SK-N-SH (cell line): ENCODE data around the gene TRDMT1. TPM values are rescaled to one million over a fixed set of nuclear protein-coding genes. Genes with fewer than 3 reads are reported as not detected.

ENCODE experiments used
- CTCF ChIA-PET: fragments of 300-600, 350-600 bp; formaldehyde crosslinking; extraction: SDS; loops from one replicate; lab custom pipeline; 2021; lab: Yijun Ruan, JAX
- POLR2A ChIA-PET: fragments of 350-600 bp; sonication (Branson Sonifier 250); formaldehyde crosslinking; extraction: SDS; loops from one replicate; lab custom pipeline; 2020; ENCODE audit warnings: antibody characterized with exemption, inconsistent platforms; lab: Yijun Ruan, JAX
- DNase-seq: peaks from one replicate; pipeline ENCODE4 v3.0.0; 2012
- H2AFZ ChIP-seq: fragments of 200-600 bp; sonication (generic); 2 replicates; pipeline ENCODE4 v1.8.1; 2016; ENCODE audit warnings: antibody characterized with exemption, mild to moderate bottlenecking, low read depth
- H3F3A ChIP-seq: fragments of 200-600 bp; sonication (generic); replicated peaks from 2 replicates; pipeline ENCODE3; 2016; ENCODE audit warnings: antibody characterized with exemption, mild to moderate bottlenecking; ENCODE audit not compliant: insufficient read depth
- H3K27ac ChIP-seq, 2 experiments: fragments of 200-500 bp in 1 of 2; fragments of 200-600 bp in 1 of 2; sonication (Bioruptor generic) in 1 of 2; sonication (generic), shearing (Covaris generic) in 1 of 2; 2 replicates each; pipeline versions ENCODE4 v1.5.1 to v1.6.1; 2014 to 2016; ENCODE audit warnings: low read depth in 2 of 2, inconsistent platforms in 1 of 2, low read length in 1 of 2, mild to moderate bottlenecking in 1 of 2, mixed read lengths in 1 of 2
- H3K27me3 ChIP-seq: fragments of 200-600 bp; sonication (generic), shearing (Covaris generic); 2 replicates; pipeline ENCODE4 v1.6.1; 2016; ENCODE audit warnings: mixed run types; ENCODE audit not compliant: insufficient read depth
- H3K36me3 ChIP-seq, 2 experiments: fragments of 200-500 bp in 1 of 2; fragments of 200-600 bp in 1 of 2; sonication (Bioruptor generic) in 1 of 2; sonication (generic) in 1 of 2; replicated peaks in 1 of 2; 2 replicates each; pipeline versions ENCODE3 to v1.5.1; 2014 to 2016; ENCODE audit warnings: low read length in 1 of 2, mild to moderate bottlenecking in 1 of 2; ENCODE audit not compliant: insufficient read depth in 2 of 2, control insufficient read depth in 1 of 2
- H3K4me1 ChIP-seq, 2 experiments: fragments of 200-500 bp in 1 of 2; fragments of 200-600 bp in 1 of 2; sonication (Bioruptor generic) in 1 of 2; sonication (generic), shearing (Covaris generic) in 1 of 2; 2 replicates each; pipeline versions ENCODE4 v1.5.1 to v1.6.1; 2014 to 2016; ENCODE audit warnings: low read depth in 1 of 2, low read length in 1 of 2, mixed run types in 1 of 2; ENCODE audit not compliant: insufficient read depth in 2 of 2, control insufficient read depth in 1 of 2
- H3K4me2 ChIP-seq: fragments of 200-600 bp; sonication (generic), shearing (Covaris generic); 2 replicates; pipeline ENCODE4 v1.6.1; 2017; ENCODE audit warnings: mixed run types
- H3K4me3 ChIP-seq, 2 experiments: fragments of 200-500 bp in 1 of 2; fragments of 200-600 bp in 1 of 2; sonication (Bioruptor generic) in 1 of 2; sonication (generic), shearing (Covaris generic) in 1 of 2; 2 replicates each; pipeline versions ENCODE4 v1.5.1 to v1.8.1; 2014 to 2016; ENCODE audit warnings: low read depth in 2 of 2, inconsistent platforms in 1 of 2, low read length in 1 of 2, mild to moderate bottlenecking in 1 of 2, mixed read lengths in 1 of 2, moderate library complexity in 1 of 2
- H3K79me2 ChIP-seq: fragments of 200-600 bp; sonication (generic); 2 replicates; pipeline ENCODE4 v1.8.1; 2017; ENCODE audit warnings: mild to moderate bottlenecking; ENCODE audit not compliant: insufficient read depth
- H3K9ac ChIP-seq: fragments of 200-600 bp; sonication (generic); 2 replicates; pipeline ENCODE4 v1.6.1; 2017; ENCODE audit warnings: mixed run types
- H3K9me2 ChIP-seq: fragments of 200-600 bp; sonication (generic); 2 replicates; pipeline ENCODE4 v1.6.1; 2017; ENCODE audit warnings: mixed run types
- H3K9me3 ChIP-seq: fragments of 200-600 bp; sonication (generic); 2 replicates; pipeline ENCODE4 v1.6.1; 2017; ENCODE audit warnings: mixed run types, mild to moderate bottlenecking, moderate library complexity
- H4K20me1 ChIP-seq: fragments of 200-600 bp; sonication (generic); 2 replicates; pipeline ENCODE4 v1.6.1; 2017; ENCODE audit warnings: mild to moderate bottlenecking, mixed run types; ENCODE audit not compliant: insufficient read depth
- CHD2 ChIP-seq: fragments of 150-350 bp; IDR thresholded peaks from 2 replicates; pipeline ENCODE4 v1.6.1; 2018; ENCODE audit warnings: low read length; ENCODE audit not compliant: partially characterized antibody
- FOXJ3 ChIP-seq: sonication (generic); formaldehyde crosslinking; IDR thresholded peaks from 2 replicates; pipeline ENCODE4 v1.5.1; 2020; ENCODE audit warnings: mild to moderate bottlenecking, missing genetic modification reagents
- FOXM1 ChIP-seq: IDR thresholded peaks from 2 replicates; pipeline ENCODE4 v1.4.0; 2012; ENCODE audit warnings: low read depth, mild to moderate bottlenecking
- NFIC ChIP-seq: IDR thresholded peaks from 2 replicates; pipeline ENCODE4 v1.4.0; 2012; ENCODE audit warnings: borderline replicate concordance
- POLR2AphosphoS5 ChIP-seq: IDR thresholded peaks from 2 replicates; pipeline ENCODE4 v1.6.1; 2012; ENCODE audit warnings: low read depth, low read length
- TEAD4 ChIP-seq: IDR thresholded peaks from 2 replicates; pipeline ENCODE4 v1.4.0; 2012; ENCODE audit warnings: mild to moderate bottlenecking, borderline replicate concordance; ENCODE audit not compliant: insufficient read depth
- YY1 ChIP-seq: IDR thresholded peaks from 2 replicates; pipeline ENCODE4 v1.4.0; 2012; ENCODE audit warnings: low read depth, mild to moderate bottlenecking
- WGBS: methylation state at CpG from one replicate; pipeline ENCODE4 v1.1.6; 2017; ENCODE audit warnings: low lambda C conversion rate; 5-methylcytosine and 5-hydroxymethylcytosine counted together
- polyA plus RNA-seq, 3 experiments: library from polyadenylated mRNA; depleted of rRNA; stranded (reverse); fragments of >200 nt; gene quantifications; 2 replicates each; pipeline ENCODE4 v1.2.3, GENCODE V29; 2012
- TF ChIP-seq, protein P1 (sequence below): fragments of 150-350 bp; IDR thresholded peaks from 2 replicates; pipeline ENCODE4 v1.6.1; 2016; ENCODE audit warnings: mild to moderate bottlenecking, low read depth, low read length
- TF ChIP-seq, protein P2 (sequence below): fragments of 200-600 bp; sonication (generic); IDR thresholded peaks from 2 replicates; pipeline ENCODE4 v1.6.1; 2017; ENCODE audit warnings: antibody characterized with exemption, mild to moderate bottlenecking, moderate library complexity
- TF ChIP-seq, protein P3 (sequence below): IDR thresholded peaks from 2 replicates; pipeline ENCODE4 v1.6.1; 2012; ENCODE audit warnings: mild to moderate bottlenecking, low read depth, low read length, moderate library complexity
- TF ChIP-seq, protein P4 (sequence below): IDR thresholded peaks from 2 replicates; pipeline ENCODE4 v1.4.0; 2012; ENCODE audit warnings: low read depth, borderline replicate concordance
- TF ChIP-seq, protein P5 (sequence below): fragments of 150-350 bp; IDR thresholded peaks from 2 replicates; pipeline ENCODE4 v1.6.1; 2017; ENCODE audit warnings: antibody characterized with exemption, low read length, low read depth, borderline replicate concordance

TRDMT1 gene
- polyA plus RNA-seq, 1 of the 3 experiments (the other 2 are of a cell fraction), result 3.1 TPM

DNA sequence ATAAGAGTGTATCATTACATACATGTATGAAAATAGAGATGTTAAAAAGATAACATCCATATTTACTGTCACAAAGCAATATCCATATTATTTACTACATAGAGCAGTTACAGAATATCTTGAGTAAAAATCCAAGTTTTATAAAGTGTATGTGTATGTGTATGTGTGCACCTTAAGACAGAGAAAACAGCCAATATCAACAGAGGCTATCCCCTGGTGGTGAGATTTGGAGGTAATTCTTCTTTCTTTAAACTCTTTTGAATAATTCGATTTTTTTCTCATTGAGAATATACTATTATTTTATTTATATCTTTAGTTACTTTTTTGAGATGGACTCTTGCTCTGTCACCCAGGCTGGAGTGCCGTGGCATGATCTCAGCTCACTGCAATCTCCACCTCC lies 18.4 kb downstream of the TRDMT1 start:
- no peaks in the 10 kb centered on the region for H3K27me3 ChIP-seq
- ChIA-PET CTCF (no interaction called here), POLR2A (no interaction called here)
- no peaks in the 10 kb centered on the region for H3K9me2 ChIP-seq
- H3F3A ChIP-seq, result peaks cover 9% of the 10 kb centered on the region
- H3K36me3 ChIP-seq, result peaks cover 0 to 4% of the 10 kb centered on the region in 2 experiments
- H2AFZ ChIP-seq, result no peak overlapping the region
- H3K27ac ChIP-seq, result no peak overlapping the region
- no peak for TF ChIP-seq POLR2AphosphoS5
- TF ChIP-seq, protein P1, sequence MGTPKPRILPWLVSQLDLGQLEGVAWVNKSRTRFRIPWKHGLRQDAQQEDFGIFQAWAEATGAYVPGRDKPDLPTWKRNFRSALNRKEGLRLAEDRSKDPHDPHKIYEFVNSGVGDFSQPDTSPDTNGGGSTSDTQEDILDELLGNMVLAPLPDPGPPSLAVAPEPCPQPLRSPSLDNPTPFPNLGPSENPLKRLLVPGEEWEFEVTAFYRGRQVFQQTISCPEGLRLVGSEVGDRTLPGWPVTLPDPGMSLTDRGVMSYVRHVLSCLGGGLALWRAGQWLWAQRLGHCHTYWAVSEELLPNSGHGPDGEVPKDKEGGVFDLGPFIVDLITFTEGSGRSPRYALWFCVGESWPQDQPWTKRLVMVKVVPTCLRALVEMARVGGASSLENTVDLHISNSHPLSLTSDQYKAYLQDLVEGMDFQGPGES, result no peak
- TF ChIP-seq, protein P2, sequence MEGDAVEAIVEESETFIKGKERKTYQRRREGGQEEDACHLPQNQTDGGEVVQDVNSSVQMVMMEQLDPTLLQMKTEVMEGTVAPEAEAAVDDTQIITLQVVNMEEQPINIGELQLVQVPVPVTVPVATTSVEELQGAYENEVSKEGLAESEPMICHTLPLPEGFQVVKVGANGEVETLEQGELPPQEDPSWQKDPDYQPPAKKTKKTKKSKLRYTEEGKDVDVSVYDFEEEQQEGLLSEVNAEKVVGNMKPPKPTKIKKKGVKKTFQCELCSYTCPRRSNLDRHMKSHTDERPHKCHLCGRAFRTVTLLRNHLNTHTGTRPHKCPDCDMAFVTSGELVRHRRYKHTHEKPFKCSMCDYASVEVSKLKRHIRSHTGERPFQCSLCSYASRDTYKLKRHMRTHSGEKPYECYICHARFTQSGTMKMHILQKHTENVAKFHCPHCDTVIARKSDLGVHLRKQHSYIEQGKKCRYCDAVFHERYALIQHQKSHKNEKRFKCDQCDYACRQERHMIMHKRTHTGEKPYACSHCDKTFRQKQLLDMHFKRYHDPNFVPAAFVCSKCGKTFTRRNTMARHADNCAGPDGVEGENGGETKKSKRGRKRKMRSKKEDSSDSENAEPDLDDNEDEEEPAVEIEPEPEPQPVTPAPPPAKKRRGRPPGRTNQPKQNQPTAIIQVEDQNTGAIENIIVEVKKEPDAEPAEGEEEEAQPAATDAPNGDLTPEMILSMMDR, result peak; percentile 30; the same call in 1 of the 2 replicates
- TF ChIP-seq YY1, result no peak
- TF ChIP-seq FOXM1, result no peak
- TF ChIP-seq, protein P3, sequence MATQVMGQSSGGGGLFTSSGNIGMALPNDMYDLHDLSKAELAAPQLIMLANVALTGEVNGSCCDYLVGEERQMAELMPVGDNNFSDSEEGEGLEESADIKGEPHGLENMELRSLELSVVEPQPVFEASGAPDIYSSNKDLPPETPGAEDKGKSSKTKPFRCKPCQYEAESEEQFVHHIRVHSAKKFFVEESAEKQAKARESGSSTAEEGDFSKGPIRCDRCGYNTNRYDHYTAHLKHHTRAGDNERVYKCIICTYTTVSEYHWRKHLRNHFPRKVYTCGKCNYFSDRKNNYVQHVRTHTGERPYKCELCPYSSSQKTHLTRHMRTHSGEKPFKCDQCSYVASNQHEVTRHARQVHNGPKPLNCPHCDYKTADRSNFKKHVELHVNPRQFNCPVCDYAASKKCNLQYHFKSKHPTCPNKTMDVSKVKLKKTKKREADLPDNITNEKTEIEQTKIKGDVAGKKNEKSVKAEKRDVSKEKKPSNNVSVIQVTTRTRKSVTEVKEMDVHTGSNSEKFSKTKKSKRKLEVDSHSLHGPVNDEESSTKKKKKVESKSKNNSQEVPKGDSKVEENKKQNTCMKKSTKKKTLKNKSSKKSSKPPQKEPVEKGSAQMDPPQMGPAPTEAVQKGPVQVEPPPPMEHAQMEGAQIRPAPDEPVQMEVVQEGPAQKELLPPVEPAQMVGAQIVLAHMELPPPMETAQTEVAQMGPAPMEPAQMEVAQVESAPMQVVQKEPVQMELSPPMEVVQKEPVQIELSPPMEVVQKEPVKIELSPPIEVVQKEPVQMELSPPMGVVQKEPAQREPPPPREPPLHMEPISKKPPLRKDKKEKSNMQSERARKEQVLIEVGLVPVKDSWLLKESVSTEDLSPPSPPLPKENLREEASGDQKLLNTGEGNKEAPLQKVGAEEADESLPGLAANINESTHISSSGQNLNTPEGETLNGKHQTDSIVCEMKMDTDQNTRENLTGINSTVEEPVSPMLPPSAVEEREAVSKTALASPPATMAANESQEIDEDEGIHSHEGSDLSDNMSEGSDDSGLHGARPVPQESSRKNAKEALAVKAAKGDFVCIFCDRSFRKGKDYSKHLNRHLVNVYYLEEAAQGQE, result no peak
- H3K4me3 ChIP-seq, result no peak overlapping the region
- H3K9me3 ChIP-seq, result no peaks in the 10 kb centered on the region
- H3K9ac ChIP-seq, result no peak overlapping the region
- no peaks in the 10 kb centered on the region for H3K79me2 ChIP-seq
- no peak overlapping the region for H3K4me2 ChIP-seq
- 93% methylated on average over 2 of the region's 2 CpGs for WGBS
- H4K20me1 ChIP-seq, result no peaks in the 10 kb centered on the region
- peaks cover 0 to 6% of the 10 kb centered on the region in 2 experiments; a peak in 3 of 4 replicates for H3K4me1 ChIP-seq
- no peak for DNase-seq

DNA sequence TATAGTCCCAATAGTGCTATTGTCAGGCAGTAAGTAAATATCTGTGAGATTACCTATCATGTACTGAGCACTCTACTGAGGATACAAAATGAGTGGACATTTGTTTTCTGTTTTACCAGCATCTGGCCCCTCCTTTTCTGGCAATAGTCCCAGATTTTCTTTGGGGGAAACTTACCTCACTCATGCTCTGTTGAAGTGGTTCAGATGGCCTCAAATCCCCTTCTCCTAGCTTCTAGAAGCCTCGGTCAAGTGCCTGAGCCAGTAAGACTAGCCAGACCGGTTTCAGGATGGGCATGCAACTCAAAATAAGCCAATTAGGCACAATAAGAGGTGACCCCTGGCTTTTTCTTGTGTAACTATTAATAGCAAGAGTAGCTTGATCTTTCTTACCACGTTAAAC lies 19.7 kb downstream of the TRDMT1 start:
- H3K4me1 ChIP-seq, result peaks cover 0 to 6% of the 10 kb centered on the region in 2 experiments; a peak in 3 of 4 replicates
- no peak for DNase-seq
- 80% methylated on average over 3 of the region's 3 CpGs for WGBS
- H3K36me3 ChIP-seq, result peaks cover 0 to 4% of the 10 kb centered on the region in 2 experiments
- H3K4me2 ChIP-seq, result no peak overlapping the region
- no peaks in the 10 kb centered on the region for H3K9me2 ChIP-seq
- H3K9ac ChIP-seq, result no peak overlapping the region
- no peaks in the 10 kb centered on the region for H4K20me1 ChIP-seq
- H3K9me3 ChIP-seq, result no peaks in the 10 kb centered on the region
- no peaks in the 10 kb centered on the region for H3K27me3 ChIP-seq
- peaks cover 9% of the 10 kb centered on the region for H3F3A ChIP-seq
- no peak overlapping the region for H3K27ac ChIP-seq
- no peak overlapping the region for H2AFZ ChIP-seq
- H3K4me3 ChIP-seq, result no peak overlapping the region
- CTCF ChIA-PET, result no interaction called here
- POLR2A ChIA-PET, result no interaction called here
- H3K79me2 ChIP-seq, result no peaks in the 10 kb centered on the region
- TF ChIP-seq, protein P4, sequence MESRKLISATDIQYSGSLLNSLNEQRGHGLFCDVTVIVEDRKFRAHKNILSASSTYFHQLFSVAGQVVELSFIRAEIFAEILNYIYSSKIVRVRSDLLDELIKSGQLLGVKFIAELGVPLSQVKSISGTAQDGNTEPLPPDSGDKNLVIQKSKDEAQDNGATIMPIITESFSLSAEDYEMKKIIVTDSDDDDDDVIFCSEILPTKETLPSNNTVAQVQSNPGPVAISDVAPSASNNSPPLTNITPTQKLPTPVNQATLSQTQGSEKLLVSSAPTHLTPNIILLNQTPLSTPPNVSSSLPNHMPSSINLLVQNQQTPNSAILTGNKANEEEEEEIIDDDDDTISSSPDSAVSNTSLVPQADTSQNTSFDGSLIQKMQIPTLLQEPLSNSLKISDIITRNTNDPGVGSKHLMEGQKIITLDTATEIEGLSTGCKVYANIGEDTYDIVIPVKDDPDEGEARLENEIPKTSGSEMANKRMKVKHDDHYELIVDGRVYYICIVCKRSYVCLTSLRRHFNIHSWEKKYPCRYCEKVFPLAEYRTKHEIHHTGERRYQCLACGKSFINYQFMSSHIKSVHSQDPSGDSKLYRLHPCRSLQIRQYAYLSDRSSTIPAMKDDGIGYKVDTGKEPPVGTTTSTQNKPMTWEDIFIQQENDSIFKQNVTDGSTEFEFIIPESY, result no peak
- TF ChIP-seq TEAD4, result no peak
- TF ChIP-seq NFIC, result no peak
- TF ChIP-seq FOXM1, result no peak
- TF ChIP-seq CHD2, result no peak
- TF ChIP-seq FOXJ3, result no peak
- TF ChIP-seq, protein P3, result no peak
- TF ChIP-seq, protein P5, sequence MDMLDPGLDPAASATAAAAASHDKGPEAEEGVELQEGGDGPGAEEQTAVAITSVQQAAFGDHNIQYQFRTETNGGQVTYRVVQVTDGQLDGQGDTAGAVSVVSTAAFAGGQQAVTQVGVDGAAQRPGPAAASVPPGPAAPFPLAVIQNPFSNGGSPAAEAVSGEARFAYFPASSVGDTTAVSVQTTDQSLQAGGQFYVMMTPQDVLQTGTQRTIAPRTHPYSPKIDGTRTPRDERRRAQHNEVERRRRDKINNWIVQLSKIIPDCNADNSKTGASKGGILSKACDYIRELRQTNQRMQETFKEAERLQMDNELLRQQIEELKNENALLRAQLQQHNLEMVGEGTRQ, result no peak
